HG03066 (cell line): Measurements from ENCODE around the gene TUBG1.
"Not testable (repeated sequence)": the region's sequence is repeated elsewhere in the genome, so short reads cannot be mapped to it uniquely, and the experiment has no call there.

Experiments used
- ATAC-seq: cut with Tn5 transposase; IDR thresholded peaks from one replicate; pipeline ENCODE4 v1.9.1; 2021; ENCODE audit warnings: low read depth; ENCODE audit not compliant: unreplicated experiment

Gene TUBG1

GRCh38 chr17:42578282-42578869 lies 31.1 kb upstream of the TUBG1 start:
- peak; percentile 49 for ATAC-seq

GRCh38 chr17:42579794-42580551 lies 29.5 kb upstream of the TUBG1 start:
- no peak for ATAC-seq

- no peak for ATAC-seq
These were observed 27.7 kb upstream of the TUBG1 start for GRCh38 chr17:42581744-42582270.

GRCh38 chr17:42584880-42585279 lies 24.6 kb upstream of the TUBG1 start:
- no peak for ATAC-seq

GRCh38 chr17:42585353-42585752 lies 24.1 kb upstream of the TUBG1 start:
- no peak for ATAC-seq

- ATAC-seq, result no peak
These were observed 22.8 kb upstream of the TUBG1 start for GRCh38 chr17:42586514-42587230.

- no peak for ATAC-seq
These were observed 18.6 kb upstream of the TUBG1 start for GRCh38 chr17:42590886-42591285.

GRCh38 chr17:42591411-42591810 lies 18.1 kb upstream of the TUBG1 start:
- no peak for ATAC-seq

GRCh38 chr17:42596386-42596785 lies 13.1 kb upstream of the TUBG1 start:
- no peak for ATAC-seq

- ATAC-seq, result no peak
These were observed 10.6 kb upstream of the TUBG1 start for GRCh38 chr17:42598905-42599304.

GRCh38 chr17:42603318-42603717 lies 6.2 kb upstream of the TUBG1 start:
- ATAC-seq, result no peak

GRCh38 chr17:42607769-42608168 lies 1.7 kb upstream of the TUBG1 start:
- ATAC-seq, result no peak

- peak; percentile 27 for ATAC-seq
These were observed 940 bp upstream of the TUBG1 start for GRCh38 chr17:42608305-42609181.

GRCh38 chr17:42609814-42610801 lies 625 bp downstream of the TUBG1 start:
- not testable (repeated sequence) for ATAC-seq

GRCh38 chr17:42612013-42612412 lies 2.5 kb downstream of the TUBG1 start:
- no peak for ATAC-seq

- no peak for ATAC-seq
These were observed 4.3 kb downstream of the TUBG1 start for GRCh38 chr17:42613699-42614295.

- no peak for ATAC-seq
These were observed 8.5 kb downstream of the TUBG1 start for GRCh38 chr17:42617956-42618431.

- peak; percentile 85 for ATAC-seq
These were observed 9.1 kb downstream of the TUBG1 start for GRCh38 chr17:42618442-42619150.
